Type B pancreatic cell (in vitro differentiated cells): Measurements from ENCODE around the gene PBOV1. TPM values are rescaled to one million over a fixed set of nuclear protein-coding genes. Genes with fewer than 3 reads are reported as not detected.

Source experiments
- DNase-seq: peaks from one replicate; pipeline ENCODE4 v3.0.0; 2021; ENCODE audit warnings: mixed read lengths; ENCODE audit not compliant: unreplicated experiment; ENCODE audit errors: extremely low spot score
- H3K27ac Mint-ChIP-seq: 2 replicates; pipeline ENCODE4 v1.8.0; 2021; ENCODE audit warnings: mild to moderate bottlenecking, mixed read lengths
- H3K27me3 Mint-ChIP-seq: 2 replicates; pipeline ENCODE4 v1.8.0; 2021; ENCODE audit warnings: mixed read lengths
- H3K36me3 Mint-ChIP-seq: 2 replicates; pipeline ENCODE4 v1.8.0; 2021; ENCODE audit warnings: mixed read lengths
- H3K4me1 Mint-ChIP-seq: one replicate; pipeline ENCODE4 v1.8.0; 2021; ENCODE audit warnings: mixed read lengths; ENCODE audit not compliant: unreplicated experiment
- H3K4me3 Mint-ChIP-seq: 2 replicates; pipeline ENCODE4 v1.8.0; 2021; ENCODE audit warnings: mild to moderate bottlenecking, mixed read lengths
- H3K9me3 Mint-ChIP-seq: 2 replicates; pipeline ENCODE4 v1.8.0; 2021; ENCODE audit warnings: mixed read lengths
- CTCF ChIP-seq: fragments of 200-600 bp; sonication (generic); conservative IDR thresholded peaks from 2 replicates; pipeline ENCODE4 v1.5.0; 2021; ENCODE audit warnings: antibody characterized with exemption, mild to moderate bottlenecking
- total RNA-seq: library from RNA; stranded (reverse); gene quantifications from 2 replicates; pipeline ENCODE4 v1.2.1, GENCODE V29; 2021; ENCODE audit warnings: low replicate concordance

Gene PBOV1
- total RNA-seq, 1 donor from 2014 or later, result not detected

- H3K4me3 Mint-ChIP-seq, result no peak overlapping the region
- DNase-seq, result no peak
- peaks cover 20% of the 10 kb centered on the region for H3K4me1 Mint-ChIP-seq
- H3K36me3 Mint-ChIP-seq, result no peaks in the 10 kb centered on the region
- no peak overlapping the region for H3K27ac Mint-ChIP-seq
- H3K27me3 Mint-ChIP-seq, result no peaks in the 10 kb centered on the region
- TF ChIP-seq CTCF, result no peak
- no peaks in the 10 kb centered on the region for H3K9me3 Mint-ChIP-seq
Observed at GRCh38 chr6:138187156-138187555, 31.1 kb downstream of the PBOV1 start.

DNA sequence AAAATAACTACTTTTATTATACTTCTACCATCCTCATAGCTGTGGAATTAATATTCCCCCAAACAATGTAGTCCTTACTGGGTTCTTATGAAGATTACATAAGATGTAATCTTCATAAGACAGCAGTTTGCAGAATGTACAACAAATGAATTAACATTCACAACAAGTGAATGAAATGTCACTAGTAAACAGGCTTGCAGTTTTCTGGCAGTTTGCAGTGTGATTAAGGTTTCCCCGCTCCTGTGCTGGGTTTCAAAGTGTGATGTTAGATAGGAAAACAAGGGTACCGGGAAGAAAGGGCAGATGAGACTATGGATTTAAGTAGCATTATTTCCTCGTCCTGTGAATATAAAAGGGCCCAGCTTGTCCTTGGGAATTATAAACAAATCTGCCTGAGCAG is 34.1 kb downstream of the PBOV1 start:
- TF ChIP-seq CTCF, result no peak
- H3K4me3 Mint-ChIP-seq, result no peak overlapping the region
- no peaks in the 10 kb centered on the region for H3K9me3 Mint-ChIP-seq
- H3K27me3 Mint-ChIP-seq, result peaks cover 6% of the 10 kb centered on the region
- H3K27ac Mint-ChIP-seq, result no peak overlapping the region
- H3K36me3 Mint-ChIP-seq, result peaks cover 4% of the 10 kb centered on the region
- H3K4me1 Mint-ChIP-seq, result peaks cover 20% of the 10 kb centered on the region
- DNase-seq, result no peak

GRCh38 chr6:138183790-138184134 is 34.5 kb downstream of the PBOV1 start:
- no peak overlapping the region for H3K4me3 Mint-ChIP-seq
- H3K36me3 Mint-ChIP-seq, result peaks cover 4% of the 10 kb centered on the region
- H3K9me3 Mint-ChIP-seq, result no peaks in the 10 kb centered on the region
- H3K27ac Mint-ChIP-seq, result no peak overlapping the region
- DNase-seq, result no peak
- peaks cover 6% of the 10 kb centered on the region for H3K27me3 Mint-ChIP-seq
- peaks cover 16% of the 10 kb centered on the region for H3K4me1 Mint-ChIP-seq
- no peak for TF ChIP-seq CTCF

DNA sequence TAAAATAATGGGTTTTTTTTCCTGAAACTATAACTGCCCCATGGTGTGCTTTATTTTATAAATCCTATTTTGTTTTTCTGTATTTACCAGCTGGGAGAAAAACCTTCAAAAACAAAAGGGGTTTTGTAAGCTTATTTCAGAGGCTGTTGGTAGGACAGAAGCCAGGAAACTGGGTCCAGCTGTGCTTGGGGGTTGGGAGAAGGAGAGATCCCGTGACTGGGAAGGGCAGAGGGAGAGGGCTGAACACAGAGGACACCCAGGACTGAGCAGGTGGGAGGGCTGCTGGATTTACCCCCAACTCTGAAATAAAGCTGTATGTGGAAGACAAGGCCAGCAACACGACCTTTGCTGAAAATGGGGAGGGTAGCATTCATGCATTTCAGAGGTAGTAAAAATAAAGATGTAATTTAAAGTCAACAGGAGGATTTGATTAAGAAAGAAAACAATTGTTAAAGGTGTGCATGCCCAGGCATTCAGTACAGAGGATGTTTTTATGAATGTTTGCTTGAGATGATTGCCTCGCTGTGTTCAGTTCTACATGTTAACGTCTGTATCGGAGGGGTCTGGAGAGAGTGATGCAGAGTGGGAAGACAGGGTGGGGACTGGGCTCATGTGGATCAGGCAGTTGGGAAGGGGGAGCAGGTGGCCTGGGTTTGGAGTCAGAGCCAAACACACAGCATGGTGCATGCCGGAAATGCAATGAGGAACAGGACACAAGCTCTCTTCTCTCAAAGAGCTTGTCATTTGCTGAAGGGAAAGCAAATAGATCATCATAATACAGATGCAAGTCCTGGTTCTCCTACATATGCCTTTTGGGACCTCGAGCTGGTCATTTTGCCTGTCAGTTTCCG is 35.1 kb downstream of the PBOV1 start:
- no peak for DNase-seq
- Mint-ChIP-seq H3K9me3 (peaks cover 4% of the 10 kb centered on the region), H3K4me1 (peaks cover 10% of the 10 kb centered on the region), H3K27me3 (peaks cover 6% of the 10 kb centered on the region), H3K4me3 (no peak overlapping the region), H3K27ac (no peak overlapping the region), H3K36me3 (peaks cover 8% of the 10 kb centered on the region)
- TF ChIP-seq CTCF, result no peak

GRCh38 chr6:138176652-138177232 is 41.5 kb downstream of the PBOV1 start:
- H3K9me3 Mint-ChIP-seq, result peaks cover 14% of the 10 kb centered on the region
- no peak for DNase-seq
- no peaks in the 10 kb centered on the region for H3K4me1 Mint-ChIP-seq
- H3K4me3 Mint-ChIP-seq, result no peak overlapping the region
- H3K27me3 Mint-ChIP-seq, result peaks cover 11% of the 10 kb centered on the region
- TF ChIP-seq CTCF, result no peak
- H3K36me3 Mint-ChIP-seq, result peaks cover 11% of the 10 kb centered on the region
- no peak overlapping the region for H3K27ac Mint-ChIP-seq
